Stimulated activated CD4-positive, alpha-beta T cell treated with anti-CD3 and anti-CD28 coated beads, TNF-alpha, amount 100 ng/mL, for 4 hours (primary cell): ENCODE data around the gene DHRS2.
"Not testable (repeated sequence)": the region's sequence is repeated elsewhere in the genome, so short reads cannot be mapped to it uniquely, and the experiment has no call there.

Source experiments
- DNase-seq, 3 experiments: peaks; one replicate each; pipeline ENCODE4 v3.0.0-alpha.2; 2020; ENCODE audit warnings: low read depth in 3 of 3

Gene DHRS2

DNA sequence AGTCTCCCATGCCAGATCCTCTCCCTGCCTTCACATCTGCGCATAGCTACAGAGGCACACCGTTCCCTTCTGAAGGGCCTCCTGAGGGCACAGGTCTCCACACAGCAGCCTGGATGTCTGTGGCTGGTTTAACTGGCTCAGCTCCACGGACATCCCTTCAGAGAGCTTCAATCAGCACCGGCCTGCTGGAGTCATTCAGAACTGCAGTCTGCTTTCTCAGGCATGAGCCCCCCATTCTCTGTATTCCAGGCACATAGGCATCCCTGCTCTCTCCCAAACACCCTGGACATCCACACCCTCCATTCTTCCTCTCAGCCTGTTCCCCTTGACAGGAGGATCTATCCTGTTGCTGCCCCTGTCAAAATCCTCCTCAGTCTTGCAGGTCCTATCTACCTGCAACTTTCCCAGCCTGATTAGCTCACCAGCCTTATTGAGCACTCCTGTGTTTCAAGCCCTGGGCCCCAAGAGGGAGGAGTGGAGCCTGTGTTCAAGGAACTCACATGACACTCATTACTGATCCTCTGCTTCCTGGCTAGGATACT is 2.9 kb upstream of the DHRS2 start:
- no peak for DNase-seq

- not testable (repeated sequence) for DNase-seq
These were observed 1.3 kb upstream of the DHRS2 start for GRCh38 chr14:23634698-23635412.

GRCh38 chr14:23637312-23637654 is 1.1 kb downstream of the DHRS2 start:
- not testable (repeated sequence) for DNase-seq

DNA sequence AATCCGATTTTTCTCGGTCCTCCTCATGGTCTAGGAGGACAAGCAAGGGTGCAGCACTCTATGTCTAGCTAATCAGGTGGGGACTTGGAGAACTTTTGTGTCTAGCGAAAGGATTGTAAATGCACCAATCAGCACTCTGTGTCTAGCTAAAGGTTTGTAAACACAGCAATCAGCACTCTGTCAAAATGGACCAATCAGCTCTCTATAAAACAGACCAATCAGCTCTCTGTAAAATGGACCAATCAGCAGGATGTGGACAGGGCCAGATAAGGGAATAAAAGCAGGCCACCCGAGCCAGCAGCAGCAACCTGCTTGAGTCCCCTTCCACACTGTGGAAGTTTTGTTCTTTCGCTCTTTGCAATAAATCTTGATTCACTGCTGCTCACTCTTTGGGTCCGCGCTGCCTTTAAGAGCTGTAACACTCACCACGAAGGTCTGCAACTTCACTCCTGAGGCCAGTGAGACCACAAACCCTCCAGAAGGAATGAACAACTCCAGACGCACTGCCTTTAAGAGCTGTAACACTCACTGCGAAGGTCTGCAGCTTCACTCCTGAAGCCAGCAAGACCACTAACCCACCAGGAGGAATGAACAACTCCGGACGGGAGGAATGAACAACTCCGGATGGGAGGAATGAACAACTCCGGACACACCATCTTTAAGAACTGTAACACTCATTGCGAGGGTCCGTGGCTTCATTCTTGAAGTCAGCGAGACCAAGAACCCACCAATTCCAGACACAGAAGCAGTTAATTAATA is 1.7 kb downstream of the DHRS2 start:
- not testable (repeated sequence) for DNase-seq

DNA sequence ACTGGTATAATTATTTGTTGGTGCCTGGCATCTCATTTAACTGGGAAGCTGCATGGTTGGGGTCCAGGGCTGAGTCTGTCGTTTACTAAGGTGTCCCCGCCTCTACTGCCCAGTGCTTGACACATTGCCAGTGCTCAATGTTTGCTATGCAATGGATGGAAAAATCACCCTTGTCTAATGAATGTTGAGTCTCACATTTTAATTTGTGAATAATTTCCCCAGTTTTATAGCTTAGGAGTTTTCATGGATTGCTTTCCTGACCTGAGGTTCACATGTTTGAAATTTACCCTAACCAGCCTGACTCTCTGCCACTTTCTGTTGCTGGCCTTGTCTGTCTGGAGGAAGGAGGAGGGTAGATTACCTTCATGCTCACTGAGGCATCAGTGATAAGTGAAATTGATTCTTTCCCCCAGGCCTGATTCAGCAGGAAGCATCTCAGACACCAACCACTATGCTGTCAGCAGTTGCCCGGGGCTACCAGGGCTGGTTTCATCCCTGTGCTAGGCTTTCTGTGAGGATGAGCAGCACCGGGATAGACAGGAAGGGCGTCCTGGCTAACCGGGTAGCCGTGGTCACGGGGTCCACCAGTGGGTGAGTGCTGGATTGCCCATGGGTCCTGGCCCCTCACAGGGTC is 2.4 kb downstream of the DHRS2 start:
- no peak for DNase-seq

DNA sequence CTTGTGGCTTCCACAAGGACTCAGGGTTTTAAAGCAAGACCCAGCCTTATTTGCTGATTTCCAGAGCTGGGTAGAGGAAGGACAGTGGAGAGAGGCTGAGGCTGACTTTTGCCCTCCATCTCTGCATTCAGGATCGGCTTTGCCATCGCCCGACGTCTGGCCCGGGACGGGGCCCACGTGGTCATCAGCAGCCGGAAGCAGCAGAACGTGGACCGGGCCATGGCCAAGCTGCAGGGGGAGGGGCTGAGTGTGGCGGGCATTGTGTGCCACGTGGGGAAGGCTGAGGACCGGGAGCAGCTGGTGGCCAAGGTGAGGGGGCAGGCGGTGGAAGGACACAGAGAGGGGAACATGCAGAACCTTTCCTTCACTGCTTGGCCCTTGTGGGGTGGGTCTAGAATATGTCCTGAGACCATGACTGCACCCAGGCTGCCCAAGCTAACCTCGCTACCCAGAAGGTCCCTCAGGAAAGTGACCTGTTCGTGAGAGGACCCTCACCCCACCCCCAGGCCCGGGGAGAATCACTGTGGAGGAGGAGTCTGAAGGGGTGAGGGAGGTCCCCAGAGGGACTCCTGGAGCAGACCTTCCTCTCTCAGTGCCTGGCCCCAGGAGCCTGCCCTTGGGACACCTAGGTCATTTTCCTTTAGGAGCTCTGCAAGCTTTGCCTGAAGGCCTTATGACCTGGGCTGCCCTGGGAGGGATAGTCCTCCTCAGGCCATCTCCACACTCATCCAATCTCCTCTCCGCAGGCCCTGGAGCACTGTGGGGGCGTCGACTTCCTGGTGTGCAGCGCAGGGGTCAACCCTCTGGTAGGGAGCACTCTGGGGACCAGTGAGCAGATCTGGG is 3.1 kb downstream of the DHRS2 start:
- DNase-seq = no peak

DNA sequence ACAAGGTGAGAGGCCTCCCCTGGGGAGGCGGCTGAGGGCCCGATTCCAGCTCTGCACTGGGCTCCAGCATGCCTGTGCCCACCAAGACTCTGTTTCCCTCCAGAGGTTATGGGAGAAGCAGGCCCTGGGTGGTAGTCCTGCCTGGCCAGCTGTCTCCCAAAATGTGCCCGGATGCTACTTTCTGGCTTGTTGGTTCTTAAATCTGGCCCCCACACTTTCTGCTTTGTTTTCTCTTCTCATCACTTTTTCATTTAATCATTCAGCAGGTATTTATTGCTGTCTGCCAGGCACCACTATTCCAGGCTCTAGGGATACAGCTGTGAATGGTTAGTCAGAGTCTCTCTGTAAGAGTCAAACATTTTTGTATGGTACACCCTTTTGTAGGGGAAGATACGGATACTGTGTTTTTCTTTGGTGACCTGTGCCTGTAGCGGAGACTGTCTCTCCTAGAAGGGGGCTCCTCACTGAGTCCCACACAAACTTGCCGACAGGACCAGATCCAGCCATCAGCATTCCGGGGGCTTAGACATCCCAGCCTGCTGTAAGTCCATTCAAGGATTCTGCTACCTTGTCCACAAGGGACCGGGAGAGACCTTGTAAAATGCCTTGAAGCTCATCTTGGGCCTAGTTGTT is 3.8 kb downstream of the DHRS2 start:
- no peak for DNase-seq

DNA sequence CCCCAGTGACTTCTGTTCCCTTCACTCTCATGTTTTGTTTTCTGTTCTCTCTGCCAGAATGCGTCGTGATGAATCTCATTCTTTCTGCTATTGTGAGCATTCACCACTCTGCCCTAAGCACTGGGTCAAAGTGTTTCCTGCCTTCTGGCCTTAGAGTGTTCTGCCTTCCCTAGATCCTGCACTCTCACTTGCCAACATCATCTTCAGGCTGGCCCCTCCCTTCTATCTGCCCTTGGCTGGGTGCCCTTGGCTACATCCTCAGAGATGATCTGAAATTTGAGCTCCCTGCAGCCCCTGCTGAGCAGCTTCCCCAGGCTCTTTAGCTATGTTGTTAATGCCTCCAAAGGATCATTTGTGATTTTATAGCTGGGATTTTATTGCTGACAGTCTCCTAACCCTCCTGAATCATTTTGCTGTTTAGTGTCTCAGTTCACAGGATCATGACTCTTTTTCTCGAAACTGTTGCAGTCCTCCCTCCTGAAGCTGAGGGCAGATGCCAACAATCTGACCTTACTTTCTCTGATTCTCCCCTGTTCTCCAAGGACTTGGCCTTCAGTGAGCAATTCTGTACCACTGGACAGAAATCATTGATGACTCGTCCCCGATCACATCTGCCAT is 4.5 kb downstream of the DHRS2 start:
- no peak for DNase-seq

- DNase-seq = no peak
These were observed 5.2 kb downstream of the DHRS2 start for GRCh38 chr14:23641180-23641914.

DNA sequence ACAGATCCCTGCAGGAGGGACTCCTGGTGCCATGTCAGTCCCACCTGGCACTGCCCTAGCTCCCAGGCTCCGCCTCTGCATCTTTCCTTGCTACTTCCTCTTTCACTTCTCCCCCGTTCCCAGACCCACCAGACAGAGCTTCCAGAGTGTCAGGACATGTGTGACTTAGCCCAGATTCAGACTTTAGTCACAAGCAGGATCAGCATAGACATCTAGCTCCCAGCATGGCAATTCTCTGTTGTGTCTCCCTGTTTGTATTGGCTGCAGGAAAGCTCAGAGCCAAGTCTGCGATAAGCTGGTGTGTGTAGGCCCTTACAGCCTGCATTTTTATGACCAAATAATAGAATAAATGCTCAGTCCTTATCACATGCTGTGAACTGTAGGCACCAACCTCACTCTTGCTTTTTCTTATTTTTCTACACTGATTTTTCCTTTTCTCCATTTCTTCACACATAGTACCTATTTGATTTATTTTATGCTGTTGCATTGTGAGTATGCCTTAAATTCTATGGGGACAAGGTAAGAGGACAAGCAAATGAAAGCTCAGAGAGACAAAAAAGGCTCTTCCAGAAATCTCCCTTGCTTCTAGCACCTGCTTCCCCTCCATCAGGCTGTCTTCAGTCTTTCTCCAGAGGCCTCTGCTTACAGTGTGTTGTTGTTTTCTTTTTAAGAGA is 5.9 kb downstream of the DHRS2 start:
- no peak for DNase-seq

DNA sequence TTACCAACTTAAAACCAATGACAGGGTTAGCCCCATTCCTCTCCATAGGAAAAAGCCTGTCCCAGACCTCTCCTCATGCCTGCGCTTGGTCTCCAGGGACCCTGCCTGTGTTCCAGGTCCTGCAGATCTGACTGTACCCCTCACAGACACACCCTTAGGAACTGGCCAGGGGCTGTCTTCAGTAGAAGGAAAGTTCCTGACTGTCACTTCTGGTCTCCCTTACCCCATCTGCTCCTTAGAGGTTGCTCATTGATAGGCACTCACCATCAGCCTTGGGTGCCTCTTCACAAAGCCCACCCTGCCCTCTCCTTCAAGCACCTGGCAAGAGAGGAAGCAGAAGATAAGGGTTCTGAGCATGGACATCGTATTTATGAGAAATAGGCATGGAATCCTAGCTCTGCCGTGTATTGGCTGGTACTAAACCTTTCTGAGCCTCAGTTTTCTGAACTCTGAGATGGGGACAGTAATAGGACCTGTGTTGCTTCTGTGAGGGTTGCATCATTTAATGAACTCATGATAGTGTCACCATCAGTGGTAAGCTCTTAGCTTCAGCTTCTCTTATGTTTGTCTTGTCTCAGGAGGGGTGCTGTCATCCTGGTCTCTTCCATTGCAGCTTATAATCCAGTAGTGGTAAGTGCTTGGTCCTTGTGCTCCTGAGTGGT is 7.5 kb downstream of the DHRS2 start:
- no peak for DNase-seq

DNA sequence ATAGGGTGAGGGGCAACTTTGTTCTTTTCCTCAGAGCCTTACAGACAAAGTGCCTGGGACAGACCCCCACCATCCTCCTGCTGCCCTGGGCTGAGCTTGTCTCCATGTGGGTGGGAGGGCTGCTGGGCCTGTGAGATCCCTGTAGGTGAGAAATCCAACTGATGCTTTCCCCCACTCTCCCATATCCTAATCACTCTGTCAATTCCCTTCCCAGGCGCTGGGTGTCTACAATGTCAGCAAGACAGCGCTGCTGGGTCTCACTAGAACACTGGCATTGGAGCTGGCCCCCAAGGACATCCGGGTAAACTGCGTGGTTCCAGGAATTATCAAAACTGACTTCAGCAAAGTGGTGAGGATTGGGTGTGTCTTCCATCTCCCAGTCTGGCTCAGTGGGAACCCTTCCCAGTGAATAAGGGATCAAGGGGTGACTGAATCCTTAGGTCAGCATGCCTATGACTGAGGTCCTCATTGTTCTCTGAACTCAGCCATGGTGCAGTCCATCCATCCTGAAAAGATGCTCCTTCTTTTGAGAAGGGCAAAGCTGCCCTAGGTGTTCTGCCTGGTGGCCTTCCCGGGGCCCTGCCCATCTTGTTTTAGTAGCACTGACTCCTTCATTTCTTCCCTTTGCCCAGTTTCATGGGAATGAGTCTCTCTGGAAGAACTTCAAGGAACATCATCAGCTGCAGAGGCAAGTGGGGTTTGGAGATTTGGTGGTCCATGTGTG is 8.2 kb downstream of the DHRS2 start:
- DNase-seq = no peak

GRCh38 chr14:23644919-23645336 is 8.8 kb downstream of the DHRS2 start:
- DNase-seq = no peak

- no peak for DNase-seq
These were observed 9.3 kb downstream of the DHRS2 start for GRCh38 chr14:23645504-23645811.

DNA sequence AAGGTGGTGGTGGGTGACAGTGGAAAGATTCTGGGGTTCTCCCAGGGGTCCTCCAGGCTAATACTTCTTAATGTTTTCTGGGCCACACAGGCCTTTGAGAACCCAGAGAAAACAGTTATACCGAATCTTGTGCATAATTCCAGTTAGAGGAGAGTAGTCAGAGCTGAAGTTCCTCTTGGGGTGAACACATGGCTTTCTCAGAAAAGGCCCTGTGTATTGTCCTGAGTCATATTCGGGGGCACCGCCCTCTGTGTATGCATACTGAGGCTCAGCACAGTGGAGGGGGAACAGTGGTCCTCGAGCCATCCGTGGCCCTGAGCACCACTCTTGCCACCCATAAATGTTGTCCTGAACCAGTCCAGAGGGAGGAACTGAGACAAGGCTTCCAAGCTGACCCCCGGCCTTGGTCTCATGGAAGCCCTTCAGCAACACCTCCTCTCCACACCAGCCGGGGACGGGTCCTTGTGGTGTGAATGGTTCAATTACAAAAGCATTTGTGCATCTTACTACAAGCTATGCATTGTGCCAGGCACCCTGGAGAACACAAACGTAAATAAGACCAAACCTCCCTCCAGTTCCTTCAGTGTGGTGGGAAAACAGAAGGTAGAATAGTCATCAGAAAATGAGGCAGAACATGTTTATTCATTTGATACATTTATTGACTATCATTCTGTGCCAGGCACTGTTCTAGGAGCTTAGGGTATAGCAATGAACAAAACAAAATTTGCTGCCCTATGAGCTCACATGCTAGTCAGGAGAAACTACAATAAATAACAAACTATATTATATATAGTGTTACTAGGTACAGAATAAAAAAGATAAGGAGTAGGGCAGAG is 9.9 kb downstream of the DHRS2 start:
- DNase-seq = no peak

DNA sequence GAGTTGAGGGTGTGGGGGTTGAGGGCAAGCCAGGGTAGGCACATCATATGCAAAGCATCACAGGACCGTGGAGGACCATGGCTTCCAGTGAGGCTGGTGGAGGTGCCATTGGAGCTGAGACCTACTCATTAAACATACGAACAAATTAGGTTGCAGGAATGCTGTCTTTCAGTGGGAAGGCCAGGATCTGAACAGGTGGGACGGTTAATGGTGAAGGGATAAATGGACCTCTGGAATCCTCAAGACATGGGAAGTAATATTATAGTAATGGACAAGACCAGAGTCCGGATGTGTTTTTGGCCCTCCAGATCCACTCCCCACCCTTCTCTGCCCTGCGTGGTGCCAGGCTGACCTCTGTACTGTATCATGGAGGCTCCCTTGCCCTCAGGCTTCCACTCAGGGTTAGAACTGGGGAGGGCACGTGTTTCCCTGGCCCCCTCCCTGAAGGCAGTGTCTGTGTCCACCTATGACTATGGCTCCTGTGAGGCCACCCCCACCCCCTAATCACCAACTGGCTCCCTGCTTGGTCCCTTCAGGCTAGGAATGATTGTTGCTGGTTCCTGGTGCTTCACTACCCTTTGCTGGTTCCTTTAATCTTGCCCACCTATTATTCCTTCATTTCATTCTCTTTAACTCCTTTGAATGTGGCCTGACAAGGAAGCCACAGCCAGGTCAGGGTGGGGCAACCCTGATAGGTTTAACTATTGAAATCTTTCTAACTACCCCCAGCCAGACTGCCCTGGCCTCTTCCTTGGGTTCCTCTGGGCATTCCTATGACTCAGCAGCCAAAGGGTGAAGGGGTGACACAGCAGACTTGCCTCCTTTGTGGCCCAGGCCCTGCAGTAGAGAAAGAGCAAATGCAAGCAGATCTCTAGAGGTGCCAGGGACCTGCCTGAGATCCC is 10.7 kb downstream of the DHRS2 start:
- no peak for DNase-seq

- DNase-seq = no peak
These were observed 11.5 kb downstream of the DHRS2 start for GRCh38 chr14:23647619-23648018.
